H9 (cell line): Measurements from ENCODE around the gene OGFOD1. TPM values are rescaled to one million over a fixed set of nuclear protein-coding genes. Genes with fewer than 3 reads are reported as not detected.

Source experiments
- DNase-seq: peaks from one replicate; pipeline ENCODE4 v3.0.0-alpha.2; 2017
- H2AFZ ChIP-seq: one replicate; pipeline ENCODE4 v1.6.1; 2013; ENCODE audit warnings: mild to moderate bottlenecking, low read length, control low read depth, moderate library complexity
- H2AK5ac ChIP-seq: 2 replicates; pipeline ENCODE4 v1.6.1; 2013; ENCODE audit warnings: low read length, control low read depth, mixed read lengths; ENCODE audit not compliant: insufficient read length
- H2BK120ac ChIP-seq: one replicate; pipeline ENCODE4 v1.6.1; 2013; ENCODE audit warnings: low read depth, mild to moderate bottlenecking, low read length, control low read depth, inconsistent platforms; ENCODE audit not compliant: poor library complexity, severe bottlenecking
- H2BK12ac ChIP-seq: 2 replicates; pipeline ENCODE4 v1.6.1; 2013; ENCODE audit warnings: low read length, control low read depth, mixed read lengths, low read depth; ENCODE audit not compliant: insufficient read length
- H2BK15ac ChIP-seq: 2 replicates; pipeline ENCODE4 v1.6.1; 2013; ENCODE audit warnings: low read depth, low read length, control low read depth
- H2BK20ac ChIP-seq: one replicate; pipeline ENCODE4 v1.6.1; 2013; ENCODE audit warnings: low read depth, mild to moderate bottlenecking, low read length, control low read depth, inconsistent platforms; ENCODE audit not compliant: poor library complexity, severe bottlenecking
- H2BK5ac ChIP-seq: 2 replicates; pipeline ENCODE4 v1.6.1; 2013; ENCODE audit warnings: low read length, control low read depth, mixed read lengths; ENCODE audit not compliant: insufficient read length
- H3K14ac ChIP-seq: 2 replicates; pipeline ENCODE4 v1.6.1; 2013; ENCODE audit warnings: low read length, control low read depth; ENCODE audit not compliant: insufficient read depth
- H3K18ac ChIP-seq: 2 replicates; pipeline ENCODE4 v1.6.1; 2013; ENCODE audit warnings: low read depth, mild to moderate bottlenecking, mixed read lengths, low read length, control low read depth; ENCODE audit not compliant: insufficient read length
- H3K23ac ChIP-seq: 2 replicates; pipeline ENCODE4 v1.6.1; 2013; ENCODE audit warnings: low read length, control low read depth, mixed read lengths, low read depth; ENCODE audit not compliant: insufficient read length
- H3K23me2 ChIP-seq: 2 replicates; pipeline ENCODE4 v1.6.1; 2013; ENCODE audit warnings: low read depth, mild to moderate bottlenecking, mixed read lengths, low read length, control low read depth; ENCODE audit not compliant: insufficient read length, poor library complexity, severe bottlenecking
- H3K27ac ChIP-seq: 2 replicates; pipeline ENCODE4 v1.5.1; 2013; ENCODE audit warnings: low read length, control low read depth, mixed read lengths, low read depth; ENCODE audit not compliant: insufficient read length
- H3K27me3 ChIP-seq: 2 replicates; pipeline ENCODE4 v1.6.1; 2013; ENCODE audit warnings: low read length, control low read depth, inconsistent platforms; ENCODE audit not compliant: insufficient read depth
- H3K4ac ChIP-seq: 2 replicates; pipeline ENCODE4 v1.6.1; 2013; ENCODE audit warnings: low read depth, mild to moderate bottlenecking, control low read depth, inconsistent platforms, low read length, moderate library complexity
- H3K4me1 ChIP-seq: 2 replicates; pipeline ENCODE4 v1.6.1; 2013; ENCODE audit warnings: low read length, control low read depth, inconsistent platforms; ENCODE audit not compliant: insufficient read depth
- H3K4me2 ChIP-seq: 2 replicates; pipeline ENCODE4 v1.6.1; 2013; ENCODE audit warnings: low read length, control low read depth, mixed read lengths; ENCODE audit not compliant: insufficient read length, insufficient read depth
- H3K56ac ChIP-seq: 2 replicates; pipeline ENCODE4 v1.6.1; 2013; ENCODE audit warnings: low read depth, mild to moderate bottlenecking, mixed read lengths, low read length, control low read depth; ENCODE audit not compliant: insufficient read length
- H3K79me1 ChIP-seq: 2 replicates; pipeline ENCODE4 v1.6.1; 2013; ENCODE audit warnings: low read depth, mild to moderate bottlenecking, moderate library complexity, low read length, control low read depth, inconsistent platforms; ENCODE audit not compliant: insufficient read depth, poor library complexity, severe bottlenecking
- H3K79me2 ChIP-seq: 2 replicates; pipeline ENCODE4 v1.6.1; 2013; ENCODE audit warnings: low read length, control low read depth, inconsistent platforms; ENCODE audit not compliant: insufficient read depth
- H3K9ac ChIP-seq: 2 replicates; pipeline ENCODE4 v1.6.1; 2013; ENCODE audit warnings: low read length, control low read depth, mixed read lengths; ENCODE audit not compliant: insufficient read length; ENCODE audit errors: extremely low read depth
- H3K9me3 ChIP-seq: one replicate; pipeline ENCODE4 v1.6.1; 2013; ENCODE audit warnings: low read depth, low read length, inconsistent platforms; ENCODE audit not compliant: control insufficient read depth
- H3T11ph ChIP-seq: one replicate; pipeline ENCODE4 v1.6.1; 2013; ENCODE audit warnings: mild to moderate bottlenecking, low read length, control low read depth, inconsistent platforms
- H4K20me1 ChIP-seq: one replicate; pipeline ENCODE4 v1.6.1; 2013; ENCODE audit not compliant: control insufficient read depth, insufficient read length, insufficient read depth
- H4K5ac ChIP-seq: 2 replicates; pipeline ENCODE4 v1.6.1; 2013; ENCODE audit warnings: low read depth, mild to moderate bottlenecking, mixed read lengths, low read length, control low read depth; ENCODE audit not compliant: insufficient read length
- H4K8ac ChIP-seq: replicated peaks from 2 replicates; pipeline ENCODE4 v1.6.1; 2013; ENCODE audit warnings: low read length, control low read depth, mixed read lengths, low read depth; ENCODE audit not compliant: insufficient read length
- H4K91ac ChIP-seq: 2 replicates; pipeline ENCODE4 v1.6.1; 2013; ENCODE audit warnings: low read depth, mild to moderate bottlenecking, moderate library complexity, mixed read lengths, low read length, control low read depth; ENCODE audit not compliant: insufficient read length
- H3K27ac Mint-ChIP-seq, 3 experiments: 2 replicates in 2 of 3; 3 replicates in 1 of 3; pipeline ENCODE4 v1.8.0; 2020 to 2021; ENCODE audit warnings: mixed read lengths in 3 of 3, mild to moderate bottlenecking in 1 of 3, moderate library complexity in 1 of 3
- H3K27me3 Mint-ChIP-seq: 2 replicates; pipeline ENCODE4 v1.8.0; 2021; ENCODE audit warnings: low read depth, mild to moderate bottlenecking, moderate library complexity, mixed read lengths
- H3K36me3 Mint-ChIP-seq, 3 experiments: 2 replicates in 2 of 3; 3 replicates in 1 of 3; pipeline ENCODE4 v1.8.0; 2020 to 2021; ENCODE audit warnings: low read depth in 3 of 3, mixed read lengths in 3 of 3; ENCODE audit not compliant: insufficient read depth in 1 of 3
- H3K4me1 Mint-ChIP-seq, 2 experiments: 2 replicates each; pipeline ENCODE4 v1.8.0; 2020; ENCODE audit warnings: mixed read lengths in 2 of 2
- H3K4me3 Mint-ChIP-seq, 2 experiments: 2 replicates in 1 of 2; 3 replicates in 1 of 2; pipeline ENCODE4 v1.8.0; 2020 to 2021; ENCODE audit warnings: mild to moderate bottlenecking in 2 of 2, mixed read lengths in 2 of 2, moderate library complexity in 1 of 2
- H3K9me3 Mint-ChIP-seq, 2 experiments: 2 replicates in 1 of 2; 3 replicates in 1 of 2; pipeline ENCODE4 v1.8.0; 2020; ENCODE audit warnings: mild to moderate bottlenecking in 2 of 2, mixed read lengths in 2 of 2, moderate library complexity in 1 of 2
- WGBS: extraction: QIAGEN DNeasy Blood & Tissue Kit; methylation state at CpG from one replicate; pipeline ENCODE4 v1.1.7; 2013; ENCODE audit warnings: missing lambda C conversion rate, low lambda C conversion rate, mixed read lengths; ENCODE audit not compliant: insufficient read length; ENCODE audit errors: extremely low coverage; 5-methylcytosine and 5-hydroxymethylcytosine counted together
- total RNA-seq: library from RNA; stranded (reverse); gene quantifications from 2 replicates; pipeline ENCODE4 v1.2.1, GENCODE V29; 2021
- TF ChIP-seq, protein P1 (sequence below): fragments of 200-600 bp; sonication (generic); conservative IDR thresholded peaks from 3 replicates; pipeline ENCODE4 v1.8.0; 2021; ENCODE audit warnings: antibody characterized with exemption, mild to moderate bottlenecking

Gene OGFOD1
- total RNA-seq, 1 experiment from 2014 or later: 66.5 TPM

DNA sequence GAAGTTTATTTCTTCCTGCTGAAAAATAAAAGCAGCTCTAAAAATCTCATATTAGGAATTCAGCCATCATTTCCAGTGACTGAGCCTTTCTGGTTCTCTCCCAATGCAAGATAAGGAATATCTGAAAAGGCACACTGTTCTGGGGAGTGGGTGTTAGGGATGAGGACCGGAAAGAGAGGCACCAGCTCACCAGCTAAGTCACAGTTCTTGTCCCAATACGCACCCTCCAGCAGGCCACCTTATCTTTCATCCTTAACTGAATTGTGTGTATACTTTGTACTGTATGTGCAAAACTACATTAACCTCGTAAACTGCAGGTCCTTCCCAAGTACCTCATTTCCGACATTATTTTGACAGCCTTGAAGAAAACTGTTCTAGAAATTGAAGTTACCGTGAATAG lies 37.0 kb upstream of the OGFOD1 start:
- no peak for DNase-seq
- Histone ChIP-seq H3K4me2 (no peak overlapping the region), H3K18ac (no peak overlapping the region), H3K9me3 (no peaks in the 10 kb centered on the region), H3K23me2 (no peaks in the 10 kb centered on the region), H2BK120ac (no peak overlapping the region), H3T11ph (no peak overlapping the region), H4K20me1 (no peaks in the 10 kb centered on the region), H3K9ac (no peak overlapping the region), H3K4ac (no peak overlapping the region), H2BK20ac (no peak overlapping the region), H3K27ac (no peak overlapping the region), H3K14ac (no peak overlapping the region), H4K5ac (no peak overlapping the region), H3K4me1 (peaks cover 3% of the 10 kb centered on the region; the same call in 1 of the 2 replicates), H3K27me3 (no peaks in the 10 kb centered on the region), H4K8ac (no peak overlapping the region), H3K23ac (no peak overlapping the region), H3K79me1 (no peaks in the 10 kb centered on the region), H2BK12ac (no peak overlapping the region), H2BK15ac (no peak overlapping the region), H3K56ac (no peak overlapping the region), H4K91ac (no peak overlapping the region), H2BK5ac (no peak overlapping the region), H2AFZ (no peak overlapping the region), H3K79me2 (no peaks in the 10 kb centered on the region; the same call in 1 of the 2 replicates), H2AK5ac (no peak overlapping the region)
- TF ChIP-seq, protein P1, sequence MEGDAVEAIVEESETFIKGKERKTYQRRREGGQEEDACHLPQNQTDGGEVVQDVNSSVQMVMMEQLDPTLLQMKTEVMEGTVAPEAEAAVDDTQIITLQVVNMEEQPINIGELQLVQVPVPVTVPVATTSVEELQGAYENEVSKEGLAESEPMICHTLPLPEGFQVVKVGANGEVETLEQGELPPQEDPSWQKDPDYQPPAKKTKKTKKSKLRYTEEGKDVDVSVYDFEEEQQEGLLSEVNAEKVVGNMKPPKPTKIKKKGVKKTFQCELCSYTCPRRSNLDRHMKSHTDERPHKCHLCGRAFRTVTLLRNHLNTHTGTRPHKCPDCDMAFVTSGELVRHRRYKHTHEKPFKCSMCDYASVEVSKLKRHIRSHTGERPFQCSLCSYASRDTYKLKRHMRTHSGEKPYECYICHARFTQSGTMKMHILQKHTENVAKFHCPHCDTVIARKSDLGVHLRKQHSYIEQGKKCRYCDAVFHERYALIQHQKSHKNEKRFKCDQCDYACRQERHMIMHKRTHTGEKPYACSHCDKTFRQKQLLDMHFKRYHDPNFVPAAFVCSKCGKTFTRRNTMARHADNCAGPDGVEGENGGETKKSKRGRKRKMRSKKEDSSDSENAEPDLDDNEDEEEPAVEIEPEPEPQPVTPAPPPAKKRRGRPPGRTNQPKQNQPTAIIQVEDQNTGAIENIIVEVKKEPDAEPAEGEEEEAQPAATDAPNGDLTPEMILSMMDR: no peak
- Mint-ChIP-seq H3K36me3 (peaks cover 8 to 21% (median 18%) of the 10 kb centered on the region in 3 experiments), H3K4me1 (peaks cover 11 to 19% of the 10 kb centered on the region in 2 experiments), H3K9me3 (no peaks in the 10 kb centered on the region), H3K27me3 (no peaks in the 10 kb centered on the region; the same call in 1 of the 2 replicates), H3K4me3 (no peak overlapping the region), H3K27ac (no peak overlapping the region)
- no CpG with 5 or more reads among the region's 5 CpGs for WGBS
